Measurements from ENCODE around the gene TMEM247. TPM values are rescaled to one million over a fixed set of nuclear protein-coding genes. Genes with fewer than 3 reads are reported as not detected.

The TMEM247 gene
- total RNA-seq, 1 donor from 2014 or later: not detected

GRCh38 chr2:46494596-46494995 is 15.2 kb downstream of the TMEM247 start:
- DNase-seq (ENCODE audit: extremely low spot score, unreplicated experiment): no peak
- Mint-ChIP-seq H3K4me3 (no peak overlapping the region), H3K9me3 (no peaks in the 10 kb centered on the region), H3K4me1 (ENCODE audit: unreplicated experiment) (peaks cover 26% of the 10 kb centered on the region), H3K27ac (no peak overlapping the region), H3K27me3 (peaks cover 41% of the 10 kb centered on the region), H3K36me3 (no peaks in the 10 kb centered on the region)
- TF ChIP-seq, protein P1, sequence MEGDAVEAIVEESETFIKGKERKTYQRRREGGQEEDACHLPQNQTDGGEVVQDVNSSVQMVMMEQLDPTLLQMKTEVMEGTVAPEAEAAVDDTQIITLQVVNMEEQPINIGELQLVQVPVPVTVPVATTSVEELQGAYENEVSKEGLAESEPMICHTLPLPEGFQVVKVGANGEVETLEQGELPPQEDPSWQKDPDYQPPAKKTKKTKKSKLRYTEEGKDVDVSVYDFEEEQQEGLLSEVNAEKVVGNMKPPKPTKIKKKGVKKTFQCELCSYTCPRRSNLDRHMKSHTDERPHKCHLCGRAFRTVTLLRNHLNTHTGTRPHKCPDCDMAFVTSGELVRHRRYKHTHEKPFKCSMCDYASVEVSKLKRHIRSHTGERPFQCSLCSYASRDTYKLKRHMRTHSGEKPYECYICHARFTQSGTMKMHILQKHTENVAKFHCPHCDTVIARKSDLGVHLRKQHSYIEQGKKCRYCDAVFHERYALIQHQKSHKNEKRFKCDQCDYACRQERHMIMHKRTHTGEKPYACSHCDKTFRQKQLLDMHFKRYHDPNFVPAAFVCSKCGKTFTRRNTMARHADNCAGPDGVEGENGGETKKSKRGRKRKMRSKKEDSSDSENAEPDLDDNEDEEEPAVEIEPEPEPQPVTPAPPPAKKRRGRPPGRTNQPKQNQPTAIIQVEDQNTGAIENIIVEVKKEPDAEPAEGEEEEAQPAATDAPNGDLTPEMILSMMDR (conservative IDR thresholded peaks at IDR 0.05): no peak

- no peaks in the 10 kb centered on the region for H3K36me3 Mint-ChIP-seq
- TF ChIP-seq, protein P1 (conservative IDR thresholded peaks at IDR 0.05): no peak
- no peak overlapping the region for H3K27ac Mint-ChIP-seq
- peak overlapping the region; percentile 47 for H3K4me3 Mint-ChIP-seq
- DNase-seq (ENCODE audit: extremely low spot score, unreplicated experiment): no peak
- peaks cover 27% of the 10 kb centered on the region for H3K4me1 Mint-ChIP-seq (ENCODE audit: unreplicated experiment)
- H3K27me3 Mint-ChIP-seq: peaks cover 48% of the 10 kb centered on the region
- H3K9me3 Mint-ChIP-seq: no peaks in the 10 kb centered on the region
Observed at GRCh38 chr2:46495231-46496030, 16.1 kb downstream of the TMEM247 start.

DNA sequence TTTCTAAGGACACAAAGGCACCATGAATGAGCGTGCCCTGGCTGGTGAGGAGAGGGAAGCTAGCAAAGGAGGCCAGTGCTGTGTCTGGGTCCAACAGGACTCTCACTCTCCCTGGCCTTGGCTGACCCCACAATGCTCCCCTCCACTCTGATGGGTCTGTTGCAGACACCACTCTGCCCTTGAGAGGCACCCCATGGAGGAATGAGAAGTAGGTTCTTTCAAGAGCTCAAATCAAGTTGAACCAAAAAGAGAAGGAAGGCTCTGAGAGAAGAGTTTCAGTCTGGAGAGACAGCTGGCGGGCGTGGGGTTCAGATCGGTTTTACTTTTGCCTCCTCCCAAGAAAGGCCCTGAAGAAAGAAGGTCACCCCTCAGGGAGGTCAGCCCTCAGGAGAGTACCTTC is 18.4 kb downstream of the TMEM247 start:
- no peak for DNase-seq (ENCODE audit: extremely low spot score, unreplicated experiment)
- Mint-ChIP-seq H3K9me3 (no peaks in the 10 kb centered on the region), H3K36me3 (no peaks in the 10 kb centered on the region), H3K27me3 (peaks cover 48% of the 10 kb centered on the region), H3K4me1 (ENCODE audit: unreplicated experiment) (peaks cover 22% of the 10 kb centered on the region), H3K27ac (no peak overlapping the region), H3K4me3 (no peak overlapping the region)
- TF ChIP-seq, protein P1 (conservative IDR thresholded peaks at IDR 0.05): no peak

DNA sequence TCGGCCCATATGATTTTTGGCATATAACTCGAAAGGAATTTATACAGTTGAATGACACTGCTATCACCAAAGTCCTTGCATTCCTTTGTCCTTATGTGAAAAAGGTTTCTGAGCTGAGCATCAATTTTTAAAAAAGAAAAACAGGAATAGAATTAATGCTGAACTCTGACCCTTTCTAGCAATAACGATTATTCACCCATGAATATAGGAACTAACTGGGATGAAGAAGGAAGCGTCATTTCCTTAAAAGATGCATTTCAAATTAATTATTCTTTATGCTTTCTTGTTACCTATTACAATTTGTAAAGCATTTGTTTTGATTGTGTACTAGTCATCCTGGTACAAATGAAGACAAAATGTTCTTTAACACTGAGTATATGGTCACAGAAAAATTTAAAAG is 19.3 kb downstream of the TMEM247 start:
- TF ChIP-seq, protein P1 (conservative IDR thresholded peaks at IDR 0.05): no peak
- Mint-ChIP-seq H3K36me3 (no peaks in the 10 kb centered on the region), H3K4me1 (ENCODE audit: unreplicated experiment) (peaks cover 19% of the 10 kb centered on the region), H3K27ac (no peak overlapping the region), H3K4me3 (peak overlapping the region; percentile 98), H3K27me3 (peaks cover 41% of the 10 kb centered on the region), H3K9me3 (no peaks in the 10 kb centered on the region)
- no peak for DNase-seq (ENCODE audit: extremely low spot score, unreplicated experiment)

DNA sequence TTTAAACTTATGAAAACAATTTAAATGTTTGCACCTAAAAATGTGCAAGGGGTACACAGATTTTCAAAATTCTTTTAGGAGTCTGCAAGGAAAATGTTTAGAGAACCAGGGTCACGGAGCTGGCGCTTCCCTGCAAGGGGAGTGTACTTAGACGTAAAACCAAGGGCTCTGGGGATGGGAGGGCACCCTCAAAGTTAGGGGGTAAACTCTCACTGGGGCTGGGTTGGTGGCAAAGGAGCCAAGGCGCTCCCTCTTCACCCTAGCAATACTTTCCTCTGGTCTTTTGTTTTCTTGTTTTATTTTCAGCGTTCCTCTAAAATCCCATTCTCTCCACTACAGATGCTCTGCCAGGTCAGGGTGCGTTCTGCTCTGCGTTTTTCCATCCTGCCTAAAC is 20.0 kb downstream of the TMEM247 start:
- Mint-ChIP-seq H3K27ac (peak overlapping the region; percentile 90), H3K4me3 (peak overlapping the region; percentile 98), H3K9me3 (no peaks in the 10 kb centered on the region), H3K27me3 (peaks cover 40% of the 10 kb centered on the region), H3K4me1 (ENCODE audit: unreplicated experiment) (peaks cover 13% of the 10 kb centered on the region), H3K36me3 (no peaks in the 10 kb centered on the region)
- TF ChIP-seq, protein P1 (conservative IDR thresholded peaks at IDR 0.05): no peak
- DNase-seq (ENCODE audit: extremely low spot score, unreplicated experiment): no peak

Data from type B pancreatic cell (in vitro differentiated cells).